Superior temporal gyrus (tissue), 1 donor: Measurements from ENCODE around the gene FARS2.
A peak's percentile ranks its signal among the peaks of the same experiment; 100 is the strongest.
"Not testable (repeated sequence)": the region's sequence is repeated elsewhere in the genome, so short reads cannot be mapped to it uniquely, and the experiment has no call there.

ENCODE experiments used
- DNase-seq: peaks from one replicate; pipeline ENCODE4 v3.0.0-alpha.2; 2016; ENCODE audit errors: extremely low spot score

The FARS2 gene

GRCh38 chr6:5664149-5664548 is 402.8 kb downstream of the FARS2 start:
- DNase-seq, result no peak

GRCh38 chr6:5665173-5665572 is 403.9 kb downstream of the FARS2 start:
- DNase-seq, result no peak

GRCh38 chr6:5665667-5666066 is 404.4 kb downstream of the FARS2 start:
- no peak for DNase-seq

GRCh38 chr6:5666695-5667094 is 405.4 kb downstream of the FARS2 start:
- no peak for DNase-seq

- DNase-seq, result no peak
These were observed 406.4 kb downstream of the FARS2 start for GRCh38 chr6:5667737-5668136.

- DNase-seq, result no peak
These were observed 409.1 kb downstream of the FARS2 start for GRCh38 chr6:5670381-5670780.

GRCh38 chr6:5670811-5671561 is 409.7 kb downstream of the FARS2 start:
- peak; percentile 59 for DNase-seq

GRCh38 chr6:5671601-5672559 is 410.6 kb downstream of the FARS2 start:
- peak; percentile 33 for DNase-seq

GRCh38 chr6:5672581-5673011 is 411.3 kb downstream of the FARS2 start:
- peak; percentile 63 for DNase-seq

- DNase-seq, result peak; percentile 45
These were observed 411.9 kb downstream of the FARS2 start for GRCh38 chr6:5673019-5673790.

- no peak for DNase-seq
These were observed 412.8 kb downstream of the FARS2 start for GRCh38 chr6:5674141-5674540.

GRCh38 chr6:5674721-5675120 is 413.4 kb downstream of the FARS2 start:
- DNase-seq, result no peak

GRCh38 chr6:5676701-5677100 is 415.4 kb downstream of the FARS2 start:
- DNase-seq, result no peak

- DNase-seq, result no peak
These were observed 416.1 kb downstream of the FARS2 start for GRCh38 chr6:5677219-5678000.

GRCh38 chr6:5679270-5679669 is 418.0 kb downstream of the FARS2 start:
- no peak for DNase-seq

GRCh38 chr6:5679691-5680090 is 418.4 kb downstream of the FARS2 start:
- no peak for DNase-seq

- no peak for DNase-seq
These were observed 418.8 kb downstream of the FARS2 start for GRCh38 chr6:5680095-5680494.

- DNase-seq, result no peak
These were observed 420.2 kb downstream of the FARS2 start for GRCh38 chr6:5681480-5681879.

GRCh38 chr6:5682530-5682929 is 421.2 kb downstream of the FARS2 start:
- DNase-seq, result no peak

GRCh38 chr6:5683747-5684146 is 422.4 kb downstream of the FARS2 start:
- DNase-seq, result not testable (repeated sequence)
